ENCODE results near the gene GJC1. TPM values are rescaled to one million over a fixed set of nuclear protein-coding genes. Genes with fewer than 3 reads are reported as not detected.

GJC1 gene
- total RNA-seq, 4 donors from 2014 or later: 2.1 to 9.2 (median 4.6) TPM

GRCh38 chr17:44875761-44876160, 45.7 kb upstream of the GJC1 start:
- in situ Hi-C loops (cut with MboI; ENCODE audit: low sequenced_read_pairs in 4 of 4): no loop called here

GRCh38 chr17:44872131-44872768, 42.2 kb upstream of the GJC1 start:
- TF ChIP-seq CTCF (IDR thresholded peaks at IDR 0.05 in 4 of 5, conservative IDR thresholded peaks at IDR 0.05 in 1 of 5) (peak in 1 of 5 experiments; percentile 11), POLR2A (IDR thresholded peaks at IDR 0.05) (no peak)
- DNase-seq: peak; percentile 72 to 95
- H3K36me3 ChIP-seq: peaks cover 0 to 71% of the 10 kb centered on the region in 2 donors
- intact Hi-C loops (cut with DNase I; ENCODE audit: low total_unique reads): no loop called here
- no peaks in the 10 kb centered on the region for H3K27me3 ChIP-seq
- no peaks in the 10 kb centered on the region for H3K9me3 ChIP-seq
- H3K4me3 ChIP-seq: no peak overlapping the region
- H3K4me1 ChIP-seq: peaks cover 15 to 20% of the 10 kb centered on the region in 2 donors
- ATAC-seq: peak; percentile 98 to 99
- peak overlapping the region; percentile 76 to 89 (median 81) for H3K27ac ChIP-seq
- in situ Hi-C loops (cut with MboI; ENCODE audit: low sequenced_read_pairs in 4 of 4): no loop called here

More at GRCh38 chr17:44875761-44876160, 45.7 kb upstream of the GJC1 start:
- no peak overlapping the region for H3K27ac ChIP-seq
- no peaks in the 10 kb centered on the region for H3K27me3 ChIP-seq
- H3K4me3 ChIP-seq: no peak overlapping the region
- peaks cover 3 to 58% of the 10 kb centered on the region in 2 donors for H3K36me3 ChIP-seq
- H3K4me1 ChIP-seq: peaks cover 15 to 20% of the 10 kb centered on the region in 2 donors
- intact Hi-C loops (cut with DNase I; ENCODE audit: low total_unique reads): no loop called here
- H3K9me3 ChIP-seq: no peaks in the 10 kb centered on the region
- ATAC-seq (no peak), DNase-seq (no peak)
- TF ChIP-seq CTCF (IDR thresholded peaks at IDR 0.05 in 4 of 5, conservative IDR thresholded peaks at IDR 0.05 in 1 of 5): no peak
- no peak for TF ChIP-seq POLR2A (IDR thresholded peaks at IDR 0.05)

- no peaks in the 10 kb centered on the region for H3K27me3 ChIP-seq
- intact Hi-C loops (cut with DNase I; ENCODE audit: low total_unique reads) (no loop called here), in situ Hi-C loops (cut with MboI; ENCODE audit: low sequenced_read_pairs in 4 of 4) (no loop called here)
- H3K27ac ChIP-seq: peak overlapping the region; percentile 76 to 89 (median 81)
- peaks cover 15 to 20% of the 10 kb centered on the region in 2 donors for H3K4me1 ChIP-seq
- peaks cover 0 to 78% of the 10 kb centered on the region in 2 donors for H3K36me3 ChIP-seq
- no peak for DNase-seq
- ATAC-seq: no peak
- H3K9me3 ChIP-seq: no peaks in the 10 kb centered on the region
- TF ChIP-seq CTCF (IDR thresholded peaks at IDR 0.05 in 4 of 5, conservative IDR thresholded peaks at IDR 0.05 in 1 of 5) (no peak), POLR2A (IDR thresholded peaks at IDR 0.05) (no peak)
- H3K4me3 ChIP-seq: no peak overlapping the region
These were observed 41.5 kb upstream of the GJC1 start for GRCh38 chr17:44871556-44871955.

DNA sequence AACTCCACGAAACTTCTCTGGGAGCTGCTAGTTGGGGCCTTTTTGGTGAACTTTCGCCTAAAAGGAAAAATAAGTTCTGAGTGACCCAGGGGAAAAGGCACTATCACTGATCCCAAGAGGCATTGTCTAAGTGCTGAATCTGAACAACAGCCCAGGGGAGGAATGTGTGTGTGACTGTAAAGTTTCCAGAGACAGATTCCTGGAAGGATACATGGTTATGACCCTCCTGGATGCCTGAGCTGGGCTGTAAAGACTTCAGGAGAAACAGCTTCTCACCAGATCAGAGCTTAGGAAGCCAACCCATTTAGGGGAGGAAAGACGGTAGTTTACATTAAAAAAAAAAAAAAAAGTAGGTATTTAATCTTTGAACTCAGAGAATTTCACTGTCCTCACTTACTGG, 37.8 kb upstream of the GJC1 start:
- no peaks in the 10 kb centered on the region for H3K27me3 ChIP-seq
- DNase-seq (no peak), ATAC-seq (no peak)
- H3K4me3 ChIP-seq: no peak overlapping the region
- in situ Hi-C loops (cut with MboI; ENCODE audit: low sequenced_read_pairs in 4 of 4) (loop anchor here (5.0 to 10.0 kb wide), 3 partner anchors 91 to 96 kb away; no protein-coding TSS in a partner anchor), intact Hi-C loops (cut with DNase I; ENCODE audit: low total_unique reads) (no loop called here)
- H3K27ac ChIP-seq: no peak overlapping the region
- peaks cover 0 to 82% of the 10 kb centered on the region in 2 donors for H3K36me3 ChIP-seq
- no peaks in the 10 kb centered on the region for H3K9me3 ChIP-seq
- no peak for TF ChIP-seq POLR2A (IDR thresholded peaks at IDR 0.05)
- no peak for TF ChIP-seq CTCF (IDR thresholded peaks at IDR 0.05 in 4 of 5, conservative IDR thresholded peaks at IDR 0.05 in 1 of 5)
- H3K4me1 ChIP-seq: peaks cover 13% of the 10 kb centered on the region in 2 donors

All from gastrocnemius medialis (tissue), 4 donors.